Measurements from ENCODE around the gene SYMPK.

GRCh38 chr19:45862564-45863334, at the start of gene SYMPK:
- TF ChIP-seq ZNF335 (tag by site-specific recombination; conservative IDR thresholded peaks at IDR 0.05): peak; percentile 100
- TF ChIP-seq ZNF561 (tag by site-specific recombination; IDR thresholded peaks at IDR 0.05; ENCODE audit: borderline replicate concordance): peak; percentile 46; the same call in 1 of the 2 replicates
- TF ChIP-seq CTCF (tag by site-specific recombination; IDR thresholded peaks at IDR 0.05): no peak; the same call in 1 of the 2 replicates
- no peak for TF ChIP-seq ZNF560 (tag by site-specific recombination; IDR thresholded peaks at IDR 0.05; ENCODE audit: borderline replicate concordance)
- TF ChIP-seq SP2 (tag by site-specific recombination; IDR thresholded peaks at IDR 0.05): peak; percentile 90
- TF ChIP-seq PRDM6 (tag by site-specific recombination; IDR thresholded peaks at IDR 0.05): no peak
- no peak for TF ChIP-seq HIC1 (tag by site-specific recombination; IDR thresholded peaks at IDR 0.05)
- no peak; the same call in 1 of the 2 replicates for TF ChIP-seq SCRT2 (tag by site-specific recombination; IDR thresholded peaks at IDR 0.05)

Data from HEK293 (cell line).